GM12865 (cell line): ENCODE data around the gene SLC9A1.

Experiments
- DNase-seq: peaks from one replicate; pipeline ENCODE4 v3.0.0; 2010; ENCODE audit warnings: low read depth
- H3K4me3 ChIP-seq: 2 replicates; pipeline ENCODE4 v1.5.1; 2011; ENCODE audit warnings: mild to moderate bottlenecking, low read depth, low read length, control low read depth
- CTCF ChIP-seq: IDR thresholded peaks from 2 replicates; pipeline ENCODE4 v1.5.1; 2011; ENCODE audit warnings: low read length, control low read depth, low read depth, inconsistent platforms; ENCODE audit not compliant: insufficient read depth; ENCODE audit errors: missing control alignments

The SLC9A1 gene

DNA sequence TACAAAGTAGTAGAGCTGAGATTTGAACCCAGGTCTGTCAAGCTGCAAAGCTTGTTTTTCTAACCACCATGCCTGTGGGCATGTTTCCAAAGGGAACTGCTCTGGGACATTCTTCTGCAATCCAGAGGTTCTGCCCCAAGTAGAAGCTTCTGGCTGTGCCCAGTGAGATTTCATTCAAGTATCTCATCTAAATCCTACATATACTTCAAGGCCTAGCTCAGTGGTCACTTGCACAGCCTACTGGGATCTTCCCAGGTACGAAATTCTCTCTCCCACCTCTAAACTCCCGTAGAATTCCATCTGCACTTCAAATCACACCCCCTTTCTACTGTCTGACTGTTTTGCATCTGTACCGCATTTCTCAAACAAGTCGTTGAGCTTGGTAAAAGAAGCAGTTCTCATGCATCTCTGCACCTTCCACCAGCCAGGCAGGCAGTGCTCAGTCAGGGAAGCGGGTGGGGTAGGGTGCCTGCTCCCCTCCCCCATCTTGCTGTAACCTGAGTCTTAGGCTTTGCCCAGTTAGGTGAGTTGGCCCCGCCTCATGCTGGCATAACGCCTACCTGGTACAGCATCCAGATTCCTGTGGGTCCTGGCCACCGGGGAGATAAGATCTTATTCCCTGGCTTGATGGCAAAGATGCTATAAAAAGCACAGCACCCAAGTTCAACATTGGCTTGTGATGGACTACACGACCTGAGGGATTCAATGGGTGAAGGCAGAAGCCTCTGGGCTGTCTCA lies 13.5 kb downstream of the SLC9A1 start:
- no peak for DNase-seq
- no peak for TF ChIP-seq CTCF
- H3K4me3 ChIP-seq, result no peak overlapping the region

DNA sequence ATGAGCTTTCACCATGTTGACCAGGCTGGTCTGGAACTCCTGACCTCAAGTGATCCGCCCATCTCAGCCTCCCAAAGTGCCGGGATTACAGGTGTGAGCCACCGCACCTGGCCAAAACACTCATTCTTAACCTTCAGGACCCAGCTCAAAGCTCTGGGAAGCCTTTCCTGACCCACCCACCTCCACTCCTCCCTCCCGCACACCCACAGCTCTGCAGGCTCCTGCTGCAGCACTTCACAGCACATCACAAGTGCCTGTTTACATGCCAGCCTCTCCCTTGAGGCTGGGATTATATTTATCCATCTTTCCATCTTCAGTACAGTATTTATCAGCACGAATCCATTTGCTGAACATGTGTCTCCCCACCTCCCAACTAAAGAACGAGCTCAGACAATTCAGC lies 14.9 kb downstream of the SLC9A1 start:
- no peak for DNase-seq
- no peak for TF ChIP-seq CTCF
- H3K4me3 ChIP-seq, result no peak overlapping the region

DNA sequence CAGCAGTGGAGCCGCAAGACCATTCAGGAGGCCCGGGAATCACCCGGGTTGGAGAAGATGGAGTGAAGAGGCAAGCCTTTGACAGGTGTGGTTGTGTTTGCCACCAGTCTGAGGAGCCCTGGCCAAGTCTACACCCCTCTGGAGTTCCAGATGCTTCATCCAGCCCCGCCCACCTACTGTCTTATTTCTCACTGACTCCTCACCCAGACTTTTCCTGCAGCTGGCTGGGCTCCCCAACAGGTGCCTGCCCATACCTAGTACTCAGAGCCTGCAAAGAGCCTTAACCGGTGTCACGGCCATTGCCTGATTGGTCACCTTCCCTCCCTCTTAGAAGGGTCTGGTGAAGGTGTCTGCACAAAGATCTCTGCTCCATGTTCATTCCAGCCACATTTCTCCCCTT lies 16.0 kb downstream of the SLC9A1 start:
- no peak for DNase-seq
- no peak overlapping the region for H3K4me3 ChIP-seq
- no peak for TF ChIP-seq CTCF

GRCh38 chr1:27138368-27138767 lies 16.6 kb downstream of the SLC9A1 start:
- TF ChIP-seq CTCF, result no peak
- DNase-seq, result no peak
- H3K4me3 ChIP-seq, result no peak overlapping the region

DNA sequence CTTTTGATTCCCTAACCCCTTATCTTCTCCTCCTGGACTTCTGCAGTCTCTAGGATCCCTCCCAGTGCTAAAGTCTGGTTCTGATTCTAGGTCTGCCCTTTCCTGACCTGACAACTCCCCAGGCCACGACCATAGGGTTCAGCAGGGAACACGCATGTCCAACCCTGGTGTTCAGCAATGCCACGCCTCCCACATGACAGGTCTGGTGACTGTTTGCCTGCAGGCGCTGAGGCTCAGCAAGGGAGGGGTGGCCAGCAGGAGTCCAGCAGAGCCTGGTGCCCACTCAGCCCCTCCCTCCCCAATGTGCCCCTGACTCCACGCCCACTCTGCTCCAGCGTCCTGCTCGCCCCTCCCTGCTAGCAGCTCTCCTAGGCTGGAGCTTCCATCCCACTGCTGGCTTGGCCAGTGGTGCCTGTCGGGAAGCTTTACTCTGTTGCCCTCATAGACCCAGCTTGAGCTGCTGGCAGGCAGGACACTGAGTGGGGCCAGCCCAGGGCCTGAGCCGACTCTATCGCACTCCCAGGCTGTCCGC lies 17.3 kb downstream of the SLC9A1 start:
- no peak overlapping the region for H3K4me3 ChIP-seq
- no peak for TF ChIP-seq CTCF
- no peak for DNase-seq

DNA sequence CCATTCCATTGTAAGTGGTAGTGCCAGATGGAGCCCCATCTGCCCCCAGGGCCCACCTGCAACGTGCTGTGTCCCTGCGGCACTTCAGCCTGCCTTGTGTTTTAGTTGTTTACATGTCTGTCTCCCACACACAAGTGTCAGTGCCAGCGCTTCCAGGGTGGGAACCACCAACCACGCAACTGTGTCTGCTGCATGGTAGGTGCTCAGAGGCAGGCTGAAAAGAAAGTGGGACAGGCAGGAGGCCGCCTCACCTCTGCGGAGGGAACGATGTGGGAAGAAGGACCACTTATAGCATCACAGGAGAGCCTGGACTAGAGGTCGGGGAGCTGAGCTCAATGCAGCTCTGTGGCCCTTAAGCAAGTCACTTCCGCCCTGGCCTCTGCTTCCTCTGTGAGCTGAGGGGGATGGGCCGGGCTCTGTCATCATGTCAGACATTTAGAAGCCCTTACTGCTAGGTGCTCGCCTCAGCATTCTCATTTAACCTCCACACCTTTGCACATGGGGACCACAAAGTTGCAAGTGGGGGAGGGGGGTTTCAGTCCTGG lies 17.9 kb downstream of the SLC9A1 start:
- H3K4me3 ChIP-seq, result peak overlapping the region; percentile 8
- no peak for TF ChIP-seq CTCF
- peak; percentile 82 for DNase-seq

- no peak overlapping the region for H3K4me3 ChIP-seq
- TF ChIP-seq CTCF, result no peak
- peak; percentile 49 for DNase-seq
Measured at GRCh38 chr1:27136236-27136551, 18.7 kb downstream of the SLC9A1 start.
